ENCODE results near the gene EPB41.
"Not testable (repeated sequence)": the region's sequence is repeated elsewhere in the genome, so short reads cannot be mapped to it uniquely, and the experiment has no call there.

The EPB41 gene

DNA sequence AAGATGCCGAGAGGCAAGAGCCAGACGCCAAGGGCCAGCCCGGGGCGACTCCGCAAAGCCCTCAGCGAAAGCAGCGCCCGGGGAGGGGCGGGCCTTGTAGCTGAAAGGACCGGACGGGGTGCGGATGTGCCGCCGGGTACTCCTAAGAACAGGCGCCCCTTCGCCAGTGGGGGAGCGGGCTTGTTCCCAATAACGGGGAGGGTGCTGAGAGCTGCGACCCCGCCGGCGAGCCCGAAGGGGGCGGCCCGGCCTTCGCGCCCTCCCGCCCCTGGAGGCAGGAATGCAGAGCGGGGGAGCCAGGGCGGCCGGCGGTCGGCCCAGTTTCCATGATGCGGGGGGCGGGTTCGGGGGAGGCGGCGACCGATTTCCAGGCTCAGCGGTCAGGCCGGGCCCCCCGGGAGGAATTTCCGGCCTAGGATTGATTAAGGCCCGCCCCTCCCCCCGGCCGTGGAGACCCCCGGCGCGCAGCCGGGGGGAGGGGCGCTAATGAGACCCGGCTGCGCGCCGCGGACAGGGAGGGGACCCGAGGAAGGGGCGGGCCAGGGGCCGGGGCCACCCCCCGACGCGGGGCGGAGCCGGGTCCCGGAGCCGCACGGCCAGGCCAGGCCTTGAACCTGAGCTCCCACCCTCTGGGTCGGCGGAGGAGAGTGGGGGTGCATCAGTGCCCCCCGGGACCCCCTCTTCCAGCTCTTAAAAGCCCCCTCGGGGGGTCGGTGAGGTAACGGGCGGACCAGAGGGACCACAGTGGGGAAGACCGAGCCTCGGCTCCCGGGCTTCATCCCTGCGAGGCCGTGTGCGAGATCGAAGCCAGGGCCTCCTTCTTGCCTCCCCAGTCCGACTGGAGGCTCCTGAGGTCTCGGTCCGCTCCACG is 210.2 kb downstream of the EPB41 start:
- H3K4me3 ChIP-seq (ENCODE audit: low read depth, low read length): peak overlapping the region; percentile 67

DNA sequence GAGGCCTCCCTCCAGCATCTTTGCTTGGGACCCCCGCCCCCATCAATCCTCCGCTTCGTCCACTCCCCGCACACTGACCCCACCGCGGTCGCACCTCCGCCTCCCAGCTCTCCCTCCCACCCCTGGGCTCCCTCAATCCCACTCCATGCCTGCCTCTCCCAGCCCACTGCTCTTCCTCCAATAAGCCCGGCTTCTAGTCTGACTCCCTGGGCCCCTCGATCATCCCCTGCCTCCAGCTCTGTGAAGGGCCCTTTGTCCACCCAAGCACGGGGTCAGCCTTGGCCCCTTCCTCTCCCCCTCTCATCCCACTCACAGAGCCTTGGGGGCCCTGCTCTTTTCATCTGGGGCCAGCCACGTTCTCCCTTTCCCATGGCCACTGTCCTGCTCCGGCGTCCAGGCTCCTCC is 210.9 kb downstream of the EPB41 start:
- H3K4me3 ChIP-seq (ENCODE audit: low read depth, low read length): no peak overlapping the region

DNA sequence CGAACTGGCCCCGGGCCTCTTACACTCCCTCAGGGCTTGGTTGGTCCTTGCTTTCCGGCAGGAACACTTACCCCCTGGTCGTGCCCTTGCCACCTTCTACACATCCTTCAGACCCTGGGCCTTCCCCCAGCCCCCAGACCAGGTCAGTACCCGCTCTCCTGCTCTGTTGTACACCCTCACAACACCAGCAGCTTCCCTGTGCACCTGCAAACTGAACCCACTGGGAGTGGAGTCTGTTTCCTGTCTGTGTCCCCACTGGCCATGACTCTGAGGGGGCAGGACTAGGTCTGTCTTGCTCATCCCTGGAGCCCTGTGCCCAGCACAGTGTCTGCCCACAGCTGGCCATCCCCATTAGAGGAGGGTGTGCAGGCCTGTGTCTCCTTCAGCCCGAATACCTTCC is 211.4 kb downstream of the EPB41 start:
- H3K4me3 ChIP-seq (ENCODE audit: low read depth, low read length): no peak overlapping the region

DNA sequence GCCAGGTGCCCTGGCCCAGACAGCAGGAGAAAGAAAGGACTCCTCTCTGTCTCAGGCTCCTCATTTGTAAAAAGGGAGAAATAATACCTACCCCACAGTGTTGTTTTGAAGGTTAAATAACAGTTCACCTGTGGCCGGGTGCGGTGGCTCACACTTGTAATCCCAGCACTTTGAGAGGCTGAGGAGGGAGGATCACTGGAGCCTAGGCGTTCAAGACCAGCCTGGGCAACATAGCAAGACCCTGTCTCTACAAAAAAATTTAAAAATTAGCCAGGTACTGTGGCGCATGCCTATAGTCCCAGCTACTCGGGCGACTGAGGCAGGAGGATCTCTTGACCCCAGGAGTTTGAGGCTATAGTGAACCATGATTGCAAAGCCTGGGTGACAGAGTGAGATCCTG is 211.8 kb downstream of the EPB41 start:
- no peak overlapping the region for H3K4me3 ChIP-seq (ENCODE audit: low read depth, low read length)

DNA sequence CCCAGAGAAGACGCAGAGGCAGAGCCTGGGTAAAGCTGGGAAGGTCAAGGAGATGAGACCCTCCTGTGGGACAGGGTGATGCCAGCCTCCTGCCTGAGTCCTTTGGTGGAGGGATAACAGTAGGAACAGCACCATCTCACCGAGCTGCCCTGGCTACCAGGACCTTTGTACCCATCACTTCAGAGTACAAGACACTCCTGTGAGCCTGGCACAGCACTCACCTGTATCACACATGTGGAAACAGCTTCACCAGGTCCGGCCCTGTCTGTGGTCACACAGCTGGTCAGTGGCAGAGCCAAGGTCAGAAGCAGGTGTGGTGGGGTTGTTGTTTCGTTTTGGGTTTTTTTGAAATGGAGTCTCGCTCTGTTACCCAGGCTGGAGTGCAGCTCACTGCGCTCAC is 214.4 kb downstream of the EPB41 start:
- H3K4me3 ChIP-seq (ENCODE audit: low read depth, low read length): no peak overlapping the region

DNA sequence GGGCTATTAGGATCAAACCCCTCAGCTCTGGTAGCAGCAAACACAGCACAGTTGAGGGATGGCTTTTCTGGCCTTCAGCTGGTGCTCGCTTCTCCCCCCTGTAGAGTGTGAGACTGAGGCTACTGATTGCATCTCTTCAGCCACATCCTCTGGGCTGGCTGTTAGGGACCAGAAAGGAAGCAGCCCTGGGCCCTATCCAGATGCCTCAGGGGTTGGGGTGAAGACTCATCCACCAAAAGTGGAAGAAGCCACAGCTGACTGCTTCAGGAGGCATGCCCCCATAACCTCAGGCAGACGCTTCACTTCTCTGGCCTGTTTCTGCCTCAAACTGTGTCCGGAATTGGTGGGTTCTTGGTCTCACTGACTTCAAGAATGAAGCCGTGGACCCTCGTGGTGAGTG is 215.5 kb downstream of the EPB41 start:
- no peak overlapping the region for H3K4me3 ChIP-seq (ENCODE audit: low read depth, low read length)

DNA sequence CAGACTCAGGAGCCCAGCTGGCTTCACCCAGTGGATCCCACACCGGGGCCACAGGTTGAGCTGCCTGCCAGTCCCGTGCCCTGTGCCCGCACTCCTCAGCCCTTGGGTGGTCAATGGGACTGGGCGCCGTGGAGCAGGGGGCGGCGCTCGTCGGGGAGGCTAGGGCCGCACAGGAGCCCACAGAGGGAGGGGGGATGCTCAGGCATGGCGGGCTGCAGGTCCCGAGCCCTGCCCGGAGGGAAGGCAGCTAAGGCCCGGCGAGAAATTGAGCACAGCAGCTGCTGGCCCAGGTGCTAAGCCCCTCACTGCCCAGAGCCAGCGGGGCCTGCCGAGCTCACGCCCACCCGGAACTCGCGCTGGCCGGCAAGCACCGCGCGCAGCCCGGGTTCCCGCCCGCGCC is 216.7 kb downstream of the EPB41 start:
- H3K4me3 ChIP-seq (ENCODE audit: low read depth, low read length): not testable (repeated sequence)

DNA sequence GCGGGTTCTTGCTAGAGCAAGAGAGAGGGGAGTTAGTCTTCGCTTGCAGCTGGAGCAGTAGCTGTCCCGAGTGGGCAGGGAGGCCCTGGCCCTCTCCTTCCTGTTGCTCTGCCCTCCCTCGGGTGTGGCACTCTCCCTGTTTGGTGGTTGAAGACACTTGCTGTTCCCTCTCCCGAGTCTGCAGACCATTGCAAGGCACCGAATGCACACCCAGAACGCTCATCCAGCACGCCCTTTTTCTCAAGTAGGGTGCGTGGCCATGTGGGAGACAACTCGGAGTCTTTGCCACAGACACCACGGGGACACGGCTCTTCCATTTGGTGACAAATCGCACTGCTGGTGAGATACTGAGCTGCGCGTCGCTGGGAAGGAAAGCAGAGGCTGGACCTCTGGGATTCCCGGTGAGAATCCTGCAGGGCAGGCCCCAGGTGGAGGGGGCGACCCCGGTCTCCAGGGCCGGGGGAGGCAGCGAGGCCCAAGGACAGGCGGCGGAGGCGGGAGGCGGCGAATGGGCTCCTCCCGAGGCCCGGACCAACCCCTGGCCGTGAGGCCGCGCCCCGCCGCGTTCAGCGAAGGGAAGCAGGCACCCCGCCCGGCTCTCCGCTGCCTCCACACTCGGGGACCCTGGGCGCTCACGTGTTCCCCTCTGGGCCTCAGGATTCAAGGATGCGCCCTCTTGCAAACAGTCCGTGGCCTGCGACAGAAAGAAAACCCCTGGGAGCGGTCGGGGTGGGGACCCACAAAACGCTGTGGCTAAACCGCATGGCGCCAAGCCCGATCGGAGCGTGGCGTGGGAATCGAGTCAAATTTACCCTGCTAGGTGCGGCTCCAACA is 219.7 kb downstream of the EPB41 start:
- H3K4me3 ChIP-seq (ENCODE audit: low read depth, low read length): no peak overlapping the region

DNA sequence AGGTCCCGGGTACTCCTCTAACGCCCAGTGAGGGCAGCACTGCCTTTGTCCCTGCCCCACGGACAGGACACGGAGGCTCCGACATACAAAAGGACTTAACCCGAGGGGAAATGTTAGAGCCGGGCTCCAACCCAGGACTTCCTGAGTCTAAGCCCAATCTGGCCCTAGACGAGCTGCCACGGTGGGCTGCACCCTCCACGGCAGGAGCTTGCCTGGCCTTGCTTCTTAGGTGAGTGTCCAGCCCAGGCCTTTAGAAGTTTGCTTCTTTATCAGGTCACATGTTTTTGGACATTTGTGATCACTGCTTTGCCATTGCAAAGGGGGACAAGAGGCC is 220.3 kb downstream of the EPB41 start:
- H3K4me3 ChIP-seq (ENCODE audit: low read depth, low read length): no peak overlapping the region

DNA sequence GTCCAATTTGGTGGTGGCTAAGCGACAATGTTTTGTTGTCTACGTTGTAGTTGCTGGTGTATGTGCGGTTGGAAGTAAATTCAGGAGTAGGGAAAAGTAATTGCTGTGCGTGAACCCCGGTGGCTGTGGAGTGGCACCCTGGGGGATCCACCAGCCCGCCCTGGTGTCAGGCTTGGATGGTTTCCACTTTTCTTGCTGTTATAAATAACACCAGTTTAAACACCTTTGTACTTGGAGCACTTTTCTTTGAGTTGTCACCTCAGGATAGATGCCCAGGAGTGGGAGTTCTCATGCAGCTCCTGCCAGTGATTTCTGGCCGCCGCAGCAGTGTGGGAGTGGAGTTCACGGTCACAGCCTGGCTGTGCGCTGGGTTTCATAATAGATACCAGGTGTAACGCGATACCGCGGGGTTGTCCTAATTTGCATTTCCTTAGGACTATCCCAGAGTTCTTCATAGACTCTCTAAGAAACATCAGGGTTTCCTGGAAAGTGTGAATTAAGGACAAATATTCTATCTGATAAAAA is 222.1 kb downstream of the EPB41 start:
- no peak overlapping the region for H3K4me3 ChIP-seq (ENCODE audit: low read depth, low read length)

DNA sequence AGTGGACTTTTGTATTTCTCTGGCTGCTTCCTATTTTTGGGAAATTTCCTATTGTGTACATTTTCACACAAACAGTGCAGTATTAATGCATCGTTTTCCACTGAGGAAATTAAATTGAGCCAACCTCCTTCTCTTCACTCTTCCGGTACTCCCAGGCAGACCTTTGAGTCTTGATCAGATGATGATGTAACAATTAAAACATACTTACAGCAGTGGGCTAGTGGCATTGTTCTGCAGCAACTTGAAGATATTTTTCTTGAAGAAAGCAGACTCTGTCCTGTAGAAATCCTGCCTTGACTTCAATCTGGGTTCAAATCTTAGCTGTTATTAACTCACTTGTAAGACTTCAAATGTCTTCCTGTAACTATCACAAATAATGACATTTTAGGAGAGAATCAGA is 228.3 kb downstream of the EPB41 start:
- H3K4me3 ChIP-seq (ENCODE audit: low read depth, low read length): no peak overlapping the region

DNA sequence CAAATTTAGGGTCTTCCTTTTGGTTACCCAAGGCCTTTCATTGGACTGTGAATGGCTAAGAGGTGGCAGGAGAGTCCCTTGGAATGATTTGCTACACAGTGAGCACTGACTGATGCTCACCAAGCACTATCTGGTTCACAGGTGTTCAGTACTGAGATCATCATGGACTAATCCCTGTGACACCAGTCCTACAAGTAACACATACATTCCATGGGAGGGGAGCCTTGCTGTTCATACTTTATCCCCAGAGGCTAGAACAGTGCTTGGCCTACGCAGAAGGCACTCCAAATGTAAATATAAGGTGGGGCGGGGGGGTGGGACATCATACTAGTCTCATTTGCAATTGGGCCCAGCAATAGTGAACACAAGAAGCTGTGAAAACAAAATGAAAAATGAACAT is 229.8 kb downstream of the EPB41 start:
- no peak overlapping the region for H3K4me3 ChIP-seq (ENCODE audit: low read depth, low read length)

DNA sequence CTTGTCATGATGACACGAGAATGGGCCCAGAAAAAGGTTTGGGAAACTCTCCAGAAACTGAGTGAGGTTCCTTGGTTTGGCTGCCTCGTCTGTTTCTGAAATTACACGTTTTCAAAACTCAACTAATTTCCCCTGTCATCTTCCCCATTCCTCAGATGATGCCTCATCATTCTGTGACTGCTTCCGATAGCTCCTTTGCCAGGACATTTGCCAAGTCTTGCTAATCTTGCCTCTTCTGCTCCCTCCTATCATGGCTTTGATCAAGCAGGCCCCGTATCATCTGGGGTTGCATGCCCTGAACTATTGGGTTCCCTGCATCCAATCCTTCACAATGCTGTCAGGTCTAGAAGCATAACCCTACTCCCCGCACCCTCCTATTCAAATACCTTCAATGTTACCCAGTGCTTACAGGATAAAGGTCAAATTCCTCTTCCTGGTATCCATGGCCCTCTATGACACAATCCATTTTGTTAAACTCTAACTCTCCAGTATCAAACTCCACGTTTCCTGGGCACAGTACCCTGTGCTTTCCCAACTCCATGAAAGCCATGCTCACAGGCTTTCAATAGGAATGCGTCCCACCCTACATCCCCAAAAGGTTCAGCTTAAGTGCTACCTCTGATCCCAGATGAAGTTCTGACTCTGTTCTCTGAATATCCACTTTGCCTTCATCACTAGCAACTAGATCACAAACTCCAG is 231.5 kb downstream of the EPB41 start:
- no peak overlapping the region for H3K4me3 ChIP-seq (ENCODE audit: low read depth, low read length)

DNA sequence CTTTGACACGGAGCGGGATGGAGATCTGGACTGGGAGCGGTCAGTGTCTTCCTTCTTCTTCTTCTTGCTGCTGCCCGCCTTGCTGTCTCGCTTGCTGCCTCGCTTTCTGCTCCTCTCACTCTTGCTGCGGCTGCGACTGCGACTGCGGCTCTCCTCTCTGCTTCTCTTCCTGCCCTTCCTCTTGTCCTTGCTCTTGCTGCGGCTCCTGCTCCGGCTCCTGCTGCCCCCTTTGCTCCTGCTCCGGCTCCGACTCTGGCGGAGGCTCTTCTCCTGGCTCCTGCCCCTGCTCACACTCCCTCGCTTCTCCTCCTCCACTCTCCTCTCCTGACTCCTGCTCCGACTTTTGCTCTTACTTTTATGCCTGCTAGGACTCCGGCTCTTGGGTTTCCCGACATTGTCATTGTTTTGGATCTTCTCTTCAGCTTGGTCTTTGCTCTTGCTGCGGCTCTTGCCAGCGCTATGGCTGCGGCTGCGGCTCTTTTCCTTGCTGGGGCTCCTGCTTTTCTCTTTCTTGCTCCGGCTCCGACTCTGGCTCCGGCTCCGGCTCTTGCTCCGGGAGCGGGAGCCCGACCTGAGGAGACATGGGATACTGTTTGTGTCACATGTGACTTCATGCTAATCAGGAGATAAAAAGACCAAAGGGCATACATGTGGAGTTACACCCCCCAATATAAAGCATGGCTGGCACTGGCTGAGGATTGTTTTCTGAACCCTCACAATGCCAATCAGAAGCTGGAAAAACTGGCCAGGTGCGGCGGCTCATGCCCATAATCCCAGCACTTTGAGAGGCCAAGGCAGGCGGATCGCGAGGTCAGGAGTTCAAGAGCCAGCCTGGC is 234.5 kb downstream of the EPB41 start:
- H3K4me3 ChIP-seq (ENCODE audit: low read depth, low read length): no peak overlapping the region

DNA sequence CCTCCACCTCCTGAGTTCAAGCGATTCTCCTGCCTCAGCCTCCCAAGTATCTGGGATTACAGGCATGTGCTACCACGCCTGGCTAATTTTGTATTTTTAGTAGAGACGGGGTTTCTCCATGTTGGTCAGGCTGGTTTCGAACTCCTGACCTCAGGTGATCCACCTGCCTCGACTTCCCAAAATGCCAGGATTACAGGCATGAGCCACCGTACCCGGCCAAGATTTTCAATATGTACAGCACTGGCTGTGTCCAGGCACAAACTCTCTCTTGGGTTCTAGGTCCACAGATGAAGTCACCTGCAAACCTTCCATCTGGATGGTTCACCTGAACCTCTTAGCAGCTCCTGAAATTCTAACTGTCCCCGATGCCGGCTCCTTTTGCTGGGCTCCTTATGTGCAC is 236.0 kb downstream of the EPB41 start:
- not testable (repeated sequence) for H3K4me3 ChIP-seq (ENCODE audit: low read depth, low read length)

DNA sequence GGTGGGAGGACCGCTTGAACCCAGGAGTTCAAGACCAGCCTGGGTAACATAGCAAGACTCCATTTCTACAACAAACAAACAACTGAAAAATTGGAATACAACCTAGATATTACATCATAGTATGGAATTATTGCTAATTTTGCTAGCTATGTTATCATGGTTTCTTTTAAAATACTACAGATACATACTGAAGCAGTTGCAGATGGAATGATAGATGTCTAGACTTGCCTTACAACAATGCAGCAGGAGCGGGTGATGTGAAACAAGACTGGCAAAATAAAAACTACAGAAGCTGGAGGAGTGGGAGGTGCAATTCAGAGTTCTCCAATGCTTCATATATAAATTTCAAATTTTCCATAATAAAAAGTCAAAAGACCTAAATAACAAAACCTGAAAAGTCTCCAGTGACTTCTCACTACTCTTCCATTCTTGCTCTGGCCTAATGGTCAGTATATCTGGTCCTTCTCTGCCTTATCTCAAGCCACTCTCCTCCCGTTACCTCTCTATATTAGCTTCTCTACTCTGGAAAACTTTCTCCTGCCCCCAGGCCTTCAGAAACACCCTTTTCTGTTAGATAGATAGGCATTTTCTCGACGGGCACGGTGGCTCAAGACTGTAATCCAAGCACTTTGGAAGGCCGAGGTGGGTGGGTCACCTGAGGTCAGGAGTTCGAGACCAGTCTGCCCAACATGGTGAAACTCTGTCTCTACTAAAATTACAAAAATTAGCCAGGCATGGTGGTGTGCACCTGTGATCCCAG is 237.9 kb downstream of the EPB41 start:
- H3K4me3 ChIP-seq (ENCODE audit: low read depth, low read length): no peak overlapping the region

DNA sequence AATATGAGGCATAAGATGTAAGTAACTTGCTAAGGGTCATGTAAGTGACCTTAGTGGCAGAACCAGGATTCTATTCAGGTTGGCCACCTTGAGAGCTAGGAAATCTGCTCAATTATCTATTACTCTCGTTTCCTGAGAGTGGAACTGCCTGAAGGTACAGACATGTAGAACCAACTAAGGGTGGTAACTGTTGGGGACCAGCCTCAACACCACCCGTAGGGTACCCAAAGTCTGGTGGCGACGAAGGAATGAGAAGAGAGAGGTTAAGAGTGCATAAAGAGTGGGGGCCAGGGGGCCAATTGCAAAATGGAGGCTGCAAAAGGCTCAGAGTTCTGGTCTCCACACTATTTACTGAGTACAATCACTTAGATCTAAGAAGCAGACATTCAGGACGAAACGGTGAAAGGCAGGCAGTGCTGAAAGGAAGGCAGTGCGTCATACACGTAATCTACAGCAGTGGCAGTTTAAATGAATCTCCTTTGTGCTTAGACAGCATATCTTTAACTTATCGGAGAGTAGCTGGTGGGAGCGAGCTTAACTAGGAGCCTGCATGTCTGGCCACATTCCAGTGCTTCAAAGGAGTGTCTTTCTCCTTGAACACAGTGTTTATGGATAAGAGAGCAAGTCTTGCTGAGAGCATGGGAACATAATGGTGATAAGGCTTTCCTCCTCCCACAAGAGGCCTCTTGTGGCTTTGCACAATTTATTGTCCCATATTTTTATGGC is 242.3 kb downstream of the EPB41 start:
- H3K4me3 ChIP-seq (ENCODE audit: low read depth, low read length): no peak overlapping the region

DNA sequence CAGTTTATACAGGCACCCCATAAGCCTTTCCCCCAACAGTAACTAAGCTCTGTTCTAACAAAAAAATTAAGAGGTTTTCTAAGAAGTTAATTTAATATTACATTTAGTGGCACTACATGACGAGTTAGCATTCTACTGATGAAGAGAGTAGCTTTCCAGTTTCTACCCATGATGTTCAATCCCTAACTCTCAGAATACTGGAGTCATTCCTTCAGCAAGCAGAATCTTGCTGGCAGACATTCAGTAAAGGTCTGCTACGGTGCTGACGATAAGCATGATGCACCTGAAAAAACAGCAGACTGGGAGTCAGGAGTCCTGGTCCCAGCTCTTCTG is 242.9 kb downstream of the EPB41 start:
- H3K4me3 ChIP-seq (ENCODE audit: low read depth, low read length): no peak overlapping the region

DNA sequence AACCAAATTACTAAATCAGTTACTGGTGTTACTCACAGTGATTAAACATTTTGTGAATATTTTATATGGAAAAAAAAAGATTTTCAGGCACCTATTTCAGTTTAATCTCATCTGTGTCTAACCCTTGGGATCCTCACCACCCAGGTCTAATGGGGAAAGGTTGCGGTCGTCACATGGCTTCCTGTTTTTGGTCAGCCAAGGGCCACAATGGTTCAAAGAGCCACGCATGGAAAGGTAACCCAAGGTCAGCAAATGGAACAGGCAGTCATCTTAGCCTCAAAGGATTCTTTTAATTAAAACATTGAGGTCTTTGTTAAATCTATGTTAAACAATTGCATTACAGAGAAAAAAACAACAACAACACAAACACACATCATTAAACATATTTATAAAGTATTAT is 245.4 kb downstream of the EPB41 start:
- H3K4me3 ChIP-seq (ENCODE audit: low read depth, low read length): no peak overlapping the region

Data from iPS-11a (cell line).